ENCODE results near the gene LBX2. TPM values are rescaled to one million over a fixed set of nuclear protein-coding genes. Genes with fewer than 3 reads are reported as not detected.

Gene LBX2
- total RNA-seq, 1 experiment from 2014 or later: 1.6 TPM

GRCh38 chr2:74525717-74526648, 26.6 kb upstream of the LBX2 start, which contains the start of gene DQX1:
DQX1 (minus strand) TSS chr2:74526231; CDS start chr2:74525729, 502 bp downstream.
- peak; percentile 30 for DNase-seq (ENCODE audit: low read depth)

- DNase-seq (ENCODE audit: low read depth): no peak
These were observed 25.7 kb upstream of the LBX2 start for GRCh38 chr2:74524955-74525716.

DNA sequence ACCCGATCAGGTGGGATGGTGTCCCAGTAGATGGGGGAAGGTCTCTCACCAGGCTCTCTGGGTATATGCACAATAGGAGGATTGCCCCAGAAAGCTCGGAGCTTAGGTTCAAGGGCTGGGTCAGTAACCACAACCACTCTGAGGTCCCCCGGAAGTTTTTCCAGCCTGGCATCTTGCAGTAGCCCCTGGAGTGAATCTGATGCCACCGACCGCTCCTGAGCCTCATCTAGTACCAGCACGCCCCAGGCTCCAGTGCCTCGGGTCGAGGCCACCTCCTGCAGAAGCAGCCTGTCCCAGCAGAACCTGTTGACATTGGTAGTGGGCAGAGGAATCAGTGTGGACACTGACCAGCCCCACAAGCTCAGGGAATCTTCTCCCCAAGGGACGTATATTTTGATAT, 24.6 kb upstream of the LBX2 start:
- no peak for DNase-seq (ENCODE audit: low read depth)

GRCh38 chr2:74522516-74522915, 23.1 kb upstream of the LBX2 start:
- no peak for DNase-seq (ENCODE audit: low read depth)

- DNase-seq (ENCODE audit: low read depth): no peak
These were observed 17.2 kb upstream of the LBX2 start for GRCh38 chr2:74516650-74517049.

DNA sequence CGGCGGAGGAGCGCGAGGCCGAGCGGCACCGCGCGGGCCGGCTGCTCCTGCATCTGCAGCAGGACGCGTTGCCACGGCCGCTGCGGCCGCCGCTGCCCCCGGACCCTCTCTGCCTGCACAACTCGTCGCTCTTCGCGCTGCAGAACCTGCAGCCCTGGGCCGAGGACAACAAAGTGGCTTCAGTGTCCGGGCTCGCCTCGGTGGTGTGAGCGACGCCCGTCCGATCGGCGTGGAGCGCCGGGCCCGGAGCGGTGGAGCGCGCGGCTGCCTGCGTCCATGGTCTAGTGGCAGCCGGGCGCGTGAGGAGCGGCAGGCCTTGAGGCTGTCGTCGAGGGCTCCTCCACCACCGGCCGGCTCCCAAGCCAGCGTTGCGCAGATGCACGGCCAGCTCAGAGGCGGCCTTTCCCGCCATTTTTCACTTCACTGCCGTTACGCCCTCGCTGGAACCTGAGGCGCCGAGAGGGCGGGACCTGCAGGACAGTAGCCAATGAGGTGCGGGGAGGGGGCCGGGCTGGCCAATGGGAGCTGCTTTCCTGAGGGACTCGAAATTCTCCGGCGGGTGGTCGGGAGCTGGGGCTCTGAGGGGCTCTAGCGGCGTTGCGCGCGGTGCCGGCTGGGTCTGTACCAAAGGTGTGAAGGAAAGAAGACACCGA, 16.7 kb upstream of the LBX2 start:
- DNase-seq (ENCODE audit: low read depth): no peak

GRCh38 chr2:74515271-74515980, 16.0 kb upstream of the LBX2 start:
- no peak for DNase-seq (ENCODE audit: low read depth)

- DNase-seq (ENCODE audit: low read depth): peak; percentile 34
These were observed 15.2 kb upstream of the LBX2 start, which contains the start of gene TLX2 for GRCh38 chr2:74514368-74515270. TLX2 (plus strand) TSS chr2:74514450; CDS start chr2:74514807, 357 bp downstream.

DNA sequence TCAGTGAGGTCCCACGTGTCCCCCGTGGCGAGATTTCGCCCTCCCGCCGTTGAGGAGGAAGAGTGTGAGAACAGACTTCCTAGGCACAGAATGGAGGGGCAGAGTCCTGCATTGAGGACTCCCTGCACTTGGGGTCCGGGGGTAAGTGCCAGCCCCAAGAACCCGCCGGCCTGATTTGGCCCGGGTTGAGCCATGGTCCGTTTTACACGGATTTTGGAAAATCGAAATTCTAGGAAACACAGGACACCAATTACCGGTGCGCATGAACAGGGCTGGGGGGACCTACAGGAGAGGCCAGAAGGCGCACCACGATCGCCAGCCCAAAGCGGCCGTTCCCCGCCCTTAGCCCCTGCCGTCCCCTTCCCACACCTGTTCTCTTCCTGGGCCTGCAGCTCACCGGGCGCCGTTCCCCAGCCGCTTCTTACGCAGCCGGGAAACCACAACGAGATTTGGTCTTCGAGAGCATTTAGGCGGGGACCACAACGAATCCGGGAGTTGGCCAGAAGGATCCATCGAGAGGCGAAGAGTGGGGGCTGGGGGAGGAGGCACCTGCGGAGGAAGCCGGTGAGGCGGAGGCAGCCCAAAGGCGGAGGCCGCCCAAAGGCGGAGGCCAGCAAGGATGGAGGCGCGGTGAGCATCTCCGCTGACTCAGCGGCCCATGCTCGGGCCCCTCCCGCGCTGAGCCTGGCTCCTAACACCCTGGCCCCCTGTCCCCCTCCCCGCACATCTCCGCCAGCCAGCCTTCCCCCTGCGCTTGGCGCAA, 14.4 kb upstream of the LBX2 start:
- DNase-seq (ENCODE audit: low read depth): peak; percentile 20

DNA sequence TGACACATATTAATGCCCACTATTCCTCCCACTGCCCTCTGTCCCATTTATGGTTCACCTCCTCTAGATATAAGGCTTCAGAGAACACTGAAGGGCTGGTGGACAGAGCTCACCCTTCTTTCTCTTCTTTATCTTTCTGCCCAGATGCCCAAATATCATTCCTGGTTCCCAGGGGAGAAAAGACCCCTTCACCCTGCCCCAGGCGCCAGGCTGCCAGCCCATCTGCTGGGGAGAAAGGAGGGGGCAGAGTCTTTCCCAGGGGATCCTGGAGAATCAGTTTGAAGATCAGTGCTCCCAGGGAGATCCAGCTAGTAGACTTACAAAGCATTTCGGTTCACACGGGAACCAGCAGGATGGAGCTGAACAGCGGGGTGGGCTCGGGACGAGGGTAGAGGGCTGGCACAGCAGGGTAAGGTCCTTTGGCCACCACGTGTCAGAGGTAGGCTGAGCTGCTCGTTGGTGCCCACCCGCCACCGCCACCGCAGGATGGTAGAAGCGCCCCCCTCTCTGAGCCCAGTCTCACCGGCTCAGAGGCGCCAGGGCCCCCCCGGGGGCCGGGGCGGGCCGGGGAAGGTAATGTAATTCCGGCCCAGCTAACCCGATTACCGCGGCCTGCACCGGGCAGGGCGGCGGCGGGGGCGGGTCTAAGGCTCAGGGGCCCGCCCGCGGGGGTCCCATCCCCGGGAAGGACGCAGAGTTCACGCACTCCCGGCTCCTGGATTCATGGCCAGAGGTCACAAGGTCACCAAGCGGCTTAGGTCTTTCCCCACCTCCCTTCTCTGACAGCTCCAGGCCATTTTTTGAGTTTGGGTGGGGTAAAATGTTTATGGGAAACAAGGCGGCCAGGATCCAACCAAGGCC, 13.6 kb upstream of the LBX2 start:
- DNase-seq (ENCODE audit: low read depth): no peak

DNA sequence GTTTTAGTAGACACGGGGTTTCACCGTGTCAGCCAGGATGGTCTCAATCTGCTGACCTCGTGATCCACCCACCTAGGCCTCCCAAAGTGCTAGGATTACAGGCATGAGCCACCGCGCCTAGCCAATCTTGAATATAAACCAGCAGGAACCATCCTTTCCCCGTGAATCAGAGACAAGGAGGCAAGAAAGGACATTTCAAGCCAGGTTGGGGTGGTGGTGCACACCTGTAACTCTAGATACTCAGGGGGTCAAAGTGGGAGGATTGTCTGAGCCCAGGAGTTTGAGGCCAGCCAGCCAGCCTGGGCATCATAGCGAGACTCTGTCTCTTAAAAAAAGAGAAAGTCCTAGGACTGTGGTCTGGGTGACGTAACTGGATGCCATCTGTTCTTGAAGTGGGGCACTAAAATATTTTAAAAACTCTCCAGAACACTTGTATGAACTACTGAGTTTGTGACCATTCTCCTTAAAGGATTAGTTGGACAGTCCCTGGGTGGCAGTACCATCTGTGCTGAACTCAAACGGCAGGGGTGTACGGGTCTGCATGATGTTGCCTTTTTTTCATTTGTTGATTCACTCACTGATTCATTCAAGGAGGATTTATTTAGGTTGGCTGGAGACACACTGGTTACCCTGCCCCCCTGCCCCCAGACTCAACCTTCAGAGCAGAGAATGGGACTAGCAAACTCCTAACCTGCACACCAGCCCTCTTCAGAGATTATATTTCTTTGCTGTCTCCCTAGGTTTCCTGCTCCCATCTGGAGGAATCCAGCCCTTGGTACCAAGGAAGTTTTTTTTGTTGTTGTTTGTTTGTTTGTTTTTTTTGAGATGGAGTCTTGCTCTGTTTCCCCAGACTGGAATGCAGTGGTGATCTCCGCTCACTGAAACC, 11.9 kb upstream of the LBX2 start:
- peak; percentile 16 for DNase-seq (ENCODE audit: low read depth)

DNA sequence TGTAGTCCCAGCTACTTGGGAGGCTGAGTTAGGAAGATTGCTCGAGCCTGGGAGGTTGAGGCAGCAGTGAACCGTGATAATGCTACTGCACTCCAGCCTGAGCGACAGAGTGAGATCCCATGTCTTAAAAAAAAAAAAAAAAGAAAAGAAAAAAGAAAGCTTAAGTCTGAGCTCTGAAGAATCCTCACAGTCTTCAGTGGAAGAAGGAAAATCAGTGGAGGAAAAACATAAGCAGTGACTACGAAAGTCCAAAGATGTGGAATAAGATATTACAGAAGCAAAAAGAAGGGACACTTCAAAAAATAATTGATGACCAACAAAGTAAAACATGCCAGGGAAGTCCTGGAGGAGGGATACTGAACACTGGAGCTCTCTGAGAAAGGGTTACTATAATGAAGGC, 10.9 kb upstream of the LBX2 start:
- no peak for DNase-seq (ENCODE audit: low read depth)

- DNase-seq (ENCODE audit: low read depth): peak; percentile 18
These were observed 8.6 kb upstream of the LBX2 start for GRCh38 chr2:74507926-74508520.

GRCh38 chr2:74507145-74507925, 7.9 kb upstream of the LBX2 start, which contains the start of gene PCGF1:
PCGF1 (minus strand) TSS chr2:74507695; CDS start chr2:74507668, 27 bp downstream.
- peak; percentile 97 for DNase-seq (ENCODE audit: low read depth)

- no peak for DNase-seq (ENCODE audit: low read depth)
These were observed 6.2 kb upstream of the LBX2 start for GRCh38 chr2:74505448-74506246.
